DOHH2 (cell line): ENCODE measurements around the gene ETS1.

ENCODE experiments used
- H3F3A ChIP-seq: fragments of 200-600 bp; sonication (generic), shearing (Covaris generic); 2 replicates; pipeline ENCODE4 v1.6.0; 2016; ENCODE audit warnings: antibody characterized with exemption, mild to moderate bottlenecking; ENCODE audit not compliant: control insufficient read depth, insufficient read depth
- H3K27ac ChIP-seq: fragments of 200-600 bp; sonication (generic); 2 replicates; pipeline ENCODE4 v1.5.1; 2014; ENCODE audit warnings: low read depth, mild to moderate bottlenecking, low read length, moderate library complexity
- H3K27me3 ChIP-seq: fragments of 200-600 bp; sonication (generic); 2 replicates; pipeline ENCODE4 v1.6.1; 2014; ENCODE audit warnings: mild to moderate bottlenecking, low read length, mixed read lengths; ENCODE audit not compliant: control insufficient read depth
- H3K36me3 ChIP-seq: fragments of 200-600 bp; sonication (generic); 2 replicates; pipeline ENCODE4 v1.6.1; 2014; ENCODE audit warnings: mild to moderate bottlenecking, low read length, moderate library complexity, mixed read lengths; ENCODE audit not compliant: control insufficient read depth
- H3K4me1 ChIP-seq: fragments of 200-600 bp; sonication (generic); 2 replicates; pipeline ENCODE4 v1.6.1; 2014; ENCODE audit warnings: mild to moderate bottlenecking, low read length, mixed read lengths; ENCODE audit not compliant: control insufficient read depth
- H3K4me2 ChIP-seq: fragments of 200-600 bp; sonication (generic); 2 replicates; pipeline ENCODE4 v1.6.0; 2014; ENCODE audit warnings: mild to moderate bottlenecking, low read length, moderate library complexity
- H3K4me3 ChIP-seq: fragments of 200-600 bp; sonication (generic); 2 replicates; pipeline ENCODE4 v1.5.1; 2014; ENCODE audit warnings: mild to moderate bottlenecking, low read length, mixed read lengths
- H3K79me2 ChIP-seq: fragments of 200-600 bp; sonication (generic); 2 replicates; pipeline ENCODE4 v1.6.1; 2014; ENCODE audit warnings: mild to moderate bottlenecking, low read length, mixed read lengths; ENCODE audit not compliant: control insufficient read depth
- H3K9me2 ChIP-seq: fragments of 200-600 bp; sonication (generic); replicated peaks from 2 replicates; pipeline ENCODE4 v1.6.1; 2014; ENCODE audit warnings: mild to moderate bottlenecking, low read length, mixed read lengths; ENCODE audit not compliant: control insufficient read depth
- H3K9me3 ChIP-seq: fragments of 200-600 bp; sonication (generic); 2 replicates; pipeline ENCODE4 v1.6.1; 2014; ENCODE audit warnings: antibody characterized with exemption, low read length, mixed read lengths; ENCODE audit not compliant: control insufficient read depth, insufficient read depth
- H4K20me1 ChIP-seq: fragments of 200-600 bp; sonication (generic); 2 replicates; pipeline ENCODE4 v1.6.0; 2014; ENCODE audit warnings: low read depth, mild to moderate bottlenecking, antibody characterized with exemption, low read length, moderate library complexity; ENCODE audit not compliant: control insufficient read depth, insufficient read depth
- EZH2phosphoT487 ChIP-seq: fragments of 200-600 bp; sonication (generic); IDR thresholded peaks from 2 replicates; pipeline ENCODE4 v1.6.1; 2017; ENCODE audit warnings: borderline replicate concordance, mild to moderate bottlenecking, antibody characterized with exemption, low read length, moderate library complexity, mixed read lengths
- TF ChIP-seq, protein P1 (sequence below): fragments of 200-600 bp; sonication (generic); IDR thresholded peaks from one replicate; pipeline ENCODE4 v1.5.1; 2014; ENCODE audit warnings: antibody characterized with exemption, mild to moderate bottlenecking, low read depth, low read length; ENCODE audit not compliant: poor library complexity, severe bottlenecking

ETS1 gene

DNA sequence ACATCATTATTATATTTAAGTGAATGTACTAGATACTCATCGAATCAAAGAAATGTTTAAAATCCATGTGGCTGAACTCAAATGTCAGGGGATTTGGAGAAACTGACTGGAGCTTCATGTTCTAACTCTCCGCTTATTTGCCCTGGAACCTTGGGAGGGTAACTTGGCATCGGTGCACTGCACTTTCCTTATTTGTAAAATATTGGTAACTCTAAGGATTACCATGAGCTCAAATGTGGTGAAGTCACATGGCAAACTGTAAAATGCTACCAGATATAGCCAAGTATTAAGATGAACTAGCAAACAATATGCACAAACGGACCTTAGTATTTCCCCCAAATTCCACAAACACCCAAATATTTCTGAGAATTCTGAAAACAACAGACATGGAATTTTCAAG lies 75.6 kb downstream of the ETS1 start:
- H4K20me1 ChIP-seq, result peaks cover 75% of the 10 kb centered on the region
- TF ChIP-seq, protein P1, sequence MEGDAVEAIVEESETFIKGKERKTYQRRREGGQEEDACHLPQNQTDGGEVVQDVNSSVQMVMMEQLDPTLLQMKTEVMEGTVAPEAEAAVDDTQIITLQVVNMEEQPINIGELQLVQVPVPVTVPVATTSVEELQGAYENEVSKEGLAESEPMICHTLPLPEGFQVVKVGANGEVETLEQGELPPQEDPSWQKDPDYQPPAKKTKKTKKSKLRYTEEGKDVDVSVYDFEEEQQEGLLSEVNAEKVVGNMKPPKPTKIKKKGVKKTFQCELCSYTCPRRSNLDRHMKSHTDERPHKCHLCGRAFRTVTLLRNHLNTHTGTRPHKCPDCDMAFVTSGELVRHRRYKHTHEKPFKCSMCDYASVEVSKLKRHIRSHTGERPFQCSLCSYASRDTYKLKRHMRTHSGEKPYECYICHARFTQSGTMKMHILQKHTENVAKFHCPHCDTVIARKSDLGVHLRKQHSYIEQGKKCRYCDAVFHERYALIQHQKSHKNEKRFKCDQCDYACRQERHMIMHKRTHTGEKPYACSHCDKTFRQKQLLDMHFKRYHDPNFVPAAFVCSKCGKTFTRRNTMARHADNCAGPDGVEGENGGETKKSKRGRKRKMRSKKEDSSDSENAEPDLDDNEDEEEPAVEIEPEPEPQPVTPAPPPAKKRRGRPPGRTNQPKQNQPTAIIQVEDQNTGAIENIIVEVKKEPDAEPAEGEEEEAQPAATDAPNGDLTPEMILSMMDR, result no peak
- TF ChIP-seq EZH2phosphoT487, result no peak

DNA sequence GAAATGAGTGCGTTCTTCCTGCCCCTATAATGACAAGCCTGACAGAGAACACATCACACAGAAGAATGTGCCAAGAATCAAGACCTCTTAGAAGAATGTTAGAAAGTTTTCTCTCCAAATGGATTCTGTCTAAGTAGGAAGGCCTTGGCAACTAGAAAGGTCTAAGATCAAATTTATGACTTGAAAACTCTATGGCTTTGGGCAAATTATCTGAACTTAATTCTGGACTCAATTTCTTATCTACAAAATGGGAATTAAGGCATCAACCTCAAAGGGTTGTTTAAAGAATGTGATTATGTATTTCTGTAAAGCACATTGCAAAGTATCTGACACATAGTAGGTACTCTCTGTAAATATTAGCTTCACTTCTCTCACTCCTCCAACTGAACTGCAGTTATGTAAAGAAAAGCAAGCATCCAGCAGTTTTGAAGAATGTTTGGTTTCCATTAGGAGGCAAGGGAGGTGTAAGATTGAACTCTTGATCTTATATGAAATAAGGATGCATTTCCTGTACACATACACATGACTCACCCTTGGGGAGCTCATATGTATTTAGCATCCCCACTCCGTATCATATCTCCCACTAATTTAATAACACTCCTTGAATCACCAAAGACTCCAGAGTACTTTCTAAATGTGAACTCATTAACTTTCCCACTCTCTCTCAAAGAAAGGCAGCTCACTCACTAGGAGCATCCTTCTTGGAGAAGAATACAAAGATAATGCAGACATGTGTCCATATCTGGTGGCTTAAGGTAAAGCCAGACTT lies 77.6 kb downstream of the ETS1 start:
- Histone ChIP-seq H3K4me1 (peaks cover 100% of the 10 kb centered on the region), H4K20me1 (peaks cover 69% of the 10 kb centered on the region), H3K9me3 (no peaks in the 10 kb centered on the region), H3K9me2 (no peaks in the 10 kb centered on the region), H3K36me3 (peaks cover 99% of the 10 kb centered on the region), H3K4me3 (peak overlapping the region; percentile 39), H3K27ac (peak overlapping the region; percentile 25), H3F3A (0 out of 2 replicates have a peak, but pooled peaks cover 7% of the 10 kb centered on the region), H3K27me3 (no peaks in the 10 kb centered on the region), H3K79me2 (peaks cover 100% of the 10 kb centered on the region), H3K4me2 (peak overlapping the region; percentile 71)
- TF ChIP-seq, protein P1, result no peak
- no peak for TF ChIP-seq EZH2phosphoT487

More for the DNA sequence above, 75.6 kb downstream of the ETS1 start:
- Histone ChIP-seq H3K36me3 (peaks cover 100% of the 10 kb centered on the region), H3K27ac (no peak overlapping the region), H3K9me2 (no peaks in the 10 kb centered on the region), H3K4me3 (peak overlapping the region; percentile 12), H3F3A (0 out of 2 replicates have a peak, but pooled peaks cover 6% of the 10 kb centered on the region), H3K4me2 (peak overlapping the region; percentile 71), H3K27me3 (no peaks in the 10 kb centered on the region), H3K79me2 (peaks cover 100% of the 10 kb centered on the region), H3K9me3 (no peaks in the 10 kb centered on the region), H3K4me1 (peaks cover 100% of the 10 kb centered on the region)

DNA sequence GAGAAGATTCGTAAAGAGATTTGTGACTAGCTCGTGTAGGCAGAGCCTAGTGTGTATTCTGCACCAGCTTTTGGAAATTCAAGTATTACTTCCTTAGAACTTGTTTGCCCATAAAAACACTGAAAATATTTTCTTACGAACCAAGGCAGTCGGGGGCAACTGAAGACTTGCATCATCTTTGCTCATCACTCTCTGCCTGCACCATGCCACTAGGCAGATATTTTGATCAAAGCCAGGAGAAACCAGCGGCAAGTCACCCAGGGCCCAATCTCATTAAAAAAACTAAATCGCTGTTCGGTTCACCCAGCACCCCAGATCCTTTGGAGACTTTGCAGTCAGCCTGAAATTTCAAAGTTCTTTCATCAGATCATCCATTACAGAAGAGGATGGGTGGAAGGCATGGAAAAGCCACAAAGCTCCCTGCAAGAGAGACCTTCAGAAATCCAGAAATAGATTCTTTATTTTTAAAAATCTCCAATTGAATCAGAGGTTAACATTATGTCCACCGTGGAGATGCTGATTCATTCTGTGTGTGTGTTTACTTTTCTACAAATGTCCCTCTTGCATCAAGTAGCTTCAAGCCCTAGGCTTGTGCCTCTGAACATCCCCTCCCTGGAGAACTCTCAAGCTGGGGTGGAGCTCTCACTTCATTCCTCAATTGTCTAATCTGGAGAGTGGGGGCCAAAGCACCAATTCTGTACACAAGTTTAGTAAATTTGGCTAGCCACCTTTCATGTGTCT lies 78.4 kb downstream of the ETS1 start:
- Histone ChIP-seq H3K4me1 (peaks cover 100% of the 10 kb centered on the region), H3K9me2 (no peaks in the 10 kb centered on the region), H3K4me3 (peak overlapping the region; percentile 17), H3K36me3 (peaks cover 99% of the 10 kb centered on the region), H3K4me2 (peak overlapping the region; percentile 71), H3F3A (peaks cover 11% of the 10 kb centered on the region; the same call in 1 of the 2 replicates), H3K27me3 (no peaks in the 10 kb centered on the region), H4K20me1 (peaks cover 68% of the 10 kb centered on the region), H3K79me2 (peaks cover 100% of the 10 kb centered on the region), H3K27ac (peak overlapping the region; percentile 25), H3K9me3 (no peaks in the 10 kb centered on the region)
- TF ChIP-seq EZH2phosphoT487, result no peak
- TF ChIP-seq, protein P1, result no peak
